ENCODE data around the gene PIP4K2C. TPM values are rescaled to one million over a fixed set of nuclear protein-coding genes. Genes with fewer than 3 reads are reported as not detected.
A peak's percentile ranks its signal among the peaks of the same experiment; 100 is the strongest.
"Not testable (repeated sequence)": the region's sequence is repeated elsewhere in the genome, so short reads cannot be mapped to it uniquely, and the experiment has no call there.

PIP4K2C gene
- total RNA-seq, 1 donor = 10.0 TPM

DNA sequence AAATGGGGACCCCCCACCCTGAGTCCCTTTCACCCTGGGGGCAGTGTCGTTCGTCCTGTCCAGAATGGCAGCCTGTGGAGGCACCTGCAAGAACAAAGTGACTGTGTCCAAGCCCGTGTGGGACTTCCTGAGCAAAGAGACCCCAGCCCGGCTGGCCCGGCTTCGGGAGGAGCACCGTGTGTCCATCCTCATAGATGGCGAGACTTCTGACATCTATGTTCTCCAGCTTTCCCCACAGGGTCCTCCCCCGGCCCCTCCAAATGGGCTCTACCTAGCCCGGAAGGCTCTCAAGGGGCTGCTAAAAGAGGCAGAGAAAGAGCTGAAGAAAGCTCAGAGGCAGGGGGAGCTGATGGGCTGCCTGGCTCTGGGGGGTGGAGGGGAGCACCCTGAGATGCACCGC lies 15.8 kb downstream of the PIP4K2C start:
- no peak for DNase-seq (ENCODE audit: low read depth in 2 of 3, low spot score in 2 of 3)

DNA sequence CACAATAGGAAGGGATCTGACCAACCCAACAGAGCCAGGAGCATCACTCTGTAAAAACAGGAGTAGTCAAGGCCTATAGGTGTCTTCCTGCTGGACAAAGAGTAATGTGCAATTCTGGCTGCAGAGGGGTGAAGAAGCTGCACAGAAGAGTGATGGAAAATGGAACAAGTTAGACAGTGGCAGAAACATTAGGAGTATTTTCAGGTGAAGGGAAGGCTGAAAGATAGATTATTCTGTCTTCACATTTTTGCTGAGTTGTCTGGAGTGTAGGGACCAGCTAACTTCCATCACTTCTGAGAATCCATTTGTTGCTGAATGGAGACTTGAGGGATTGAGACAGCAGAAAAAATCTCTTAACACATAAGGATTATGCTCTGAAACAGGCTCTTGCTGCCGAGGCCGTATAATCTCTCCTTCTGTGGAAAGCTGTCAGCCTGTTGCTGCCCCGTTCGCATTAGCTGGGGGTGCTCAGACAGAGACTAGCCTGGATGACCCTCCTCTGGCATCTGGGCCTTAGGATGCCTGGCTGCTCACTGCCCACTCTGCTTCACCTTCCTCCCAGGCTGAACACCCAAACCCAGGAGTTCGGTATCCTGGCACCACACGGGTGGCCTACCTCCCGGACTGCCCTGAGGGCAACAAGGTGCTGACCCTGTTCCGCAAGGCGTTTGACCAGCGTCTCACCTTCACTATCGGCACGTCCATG lies 17.1 kb downstream of the PIP4K2C start:
- DNase-seq (ENCODE audit: low read depth in 2 of 3, low spot score in 2 of 3) = no peak

DNA sequence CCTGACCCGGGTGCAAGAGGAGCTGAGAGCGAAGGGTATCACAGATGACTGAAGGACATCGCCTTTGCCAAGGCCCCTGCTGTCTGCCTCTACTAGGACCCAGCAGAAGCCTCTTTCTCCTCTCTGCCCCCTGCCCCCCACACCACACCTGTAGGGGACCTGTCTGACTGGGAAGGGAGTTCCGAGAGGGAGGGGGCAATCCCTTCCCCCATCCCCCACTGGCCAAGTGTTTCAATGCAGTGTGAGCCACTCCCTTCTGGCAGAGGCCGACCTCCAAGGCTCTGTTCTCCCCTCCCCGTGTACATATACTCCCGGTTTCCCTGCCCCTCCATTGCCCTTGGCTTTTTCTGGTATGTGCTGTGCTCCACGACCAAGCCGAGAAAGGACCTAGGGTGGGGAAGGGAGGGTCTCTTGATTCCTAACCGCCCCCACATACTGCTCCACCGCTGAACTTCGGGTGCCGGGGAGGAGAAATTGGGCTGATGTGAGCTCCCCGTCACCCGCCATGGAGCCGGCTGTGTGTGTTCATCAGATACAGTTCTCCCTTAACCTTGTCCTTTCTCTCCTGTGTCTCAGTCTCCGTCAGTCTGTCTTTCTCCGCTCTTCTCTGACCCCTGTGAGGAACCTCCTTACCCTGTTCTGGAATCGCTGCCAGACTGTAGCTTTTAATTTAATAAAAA lies 18.2 kb downstream of the PIP4K2C start:
- no peak for DNase-seq (ENCODE audit: low read depth in 2 of 3, low spot score in 2 of 3)

DNA sequence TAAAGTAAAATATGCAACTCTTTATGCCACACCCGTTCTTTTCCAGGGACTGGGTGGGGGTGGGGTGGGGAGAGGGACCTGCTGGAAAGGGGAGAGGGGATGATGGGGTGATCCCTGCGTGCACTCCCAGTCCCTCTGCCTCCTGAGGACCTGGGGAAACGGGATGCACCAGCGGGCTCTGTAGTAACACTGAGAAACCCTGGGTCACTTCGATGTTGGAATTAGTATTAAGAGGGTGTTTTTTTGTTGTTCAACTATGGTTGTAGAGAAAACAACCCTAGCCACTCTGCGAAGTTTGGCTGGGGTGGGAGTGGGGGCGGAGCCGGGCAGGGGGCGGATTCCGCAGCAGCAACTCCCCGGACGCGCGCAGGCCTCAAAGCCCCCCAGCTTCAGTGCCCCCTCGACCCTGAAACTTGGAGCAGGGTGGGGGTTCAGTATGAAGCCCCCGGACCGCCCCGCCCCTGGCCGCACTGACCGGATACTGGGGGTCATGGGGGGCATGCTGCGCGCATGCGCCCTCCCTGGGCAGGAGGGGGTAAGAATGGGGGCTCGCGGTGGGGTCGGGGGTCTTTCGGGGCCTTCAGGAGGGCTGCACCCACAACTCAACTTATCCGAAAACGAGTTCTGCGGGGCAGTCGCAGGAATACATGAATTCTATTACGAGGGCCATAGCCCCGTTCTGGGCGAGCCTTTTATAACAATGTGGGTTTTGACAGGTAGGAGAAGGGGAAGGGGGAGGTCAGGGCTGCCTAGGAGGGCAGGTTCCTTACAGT lies 19.0 kb downstream of the PIP4K2C start:
- DNase-seq (ENCODE audit: low read depth in 2 of 3, low spot score in 2 of 3) = no peak

DNA sequence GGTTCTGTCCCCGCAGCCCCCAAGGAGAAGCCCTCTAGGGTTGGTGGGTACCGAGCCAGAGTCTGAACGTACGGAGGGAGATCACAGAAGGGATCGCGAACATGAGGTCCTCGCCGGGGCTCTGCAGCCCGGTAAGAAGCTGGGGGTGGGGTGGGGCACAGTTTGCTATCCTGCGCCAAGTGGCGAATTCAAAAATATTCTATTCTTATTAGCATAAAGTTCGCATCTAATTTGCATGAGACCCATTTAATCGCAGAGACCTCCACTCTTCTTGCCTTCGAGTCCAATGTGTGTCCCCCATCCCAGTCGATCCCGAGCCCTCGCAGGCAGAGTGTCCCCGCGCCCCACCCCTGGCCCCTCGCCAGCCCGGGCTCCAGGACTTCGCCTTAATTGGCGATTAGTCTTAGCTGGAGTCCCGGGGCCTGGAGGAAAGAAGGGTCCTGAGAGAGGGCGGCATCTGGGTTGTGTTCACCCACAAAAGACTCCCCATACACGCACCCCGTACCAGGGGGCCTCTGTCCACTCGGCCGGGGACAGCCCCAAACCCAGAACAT lies 19.6 kb downstream of the PIP4K2C start:
- no peak for DNase-seq (ENCODE audit: low read depth in 2 of 3, low spot score in 2 of 3)

DNA sequence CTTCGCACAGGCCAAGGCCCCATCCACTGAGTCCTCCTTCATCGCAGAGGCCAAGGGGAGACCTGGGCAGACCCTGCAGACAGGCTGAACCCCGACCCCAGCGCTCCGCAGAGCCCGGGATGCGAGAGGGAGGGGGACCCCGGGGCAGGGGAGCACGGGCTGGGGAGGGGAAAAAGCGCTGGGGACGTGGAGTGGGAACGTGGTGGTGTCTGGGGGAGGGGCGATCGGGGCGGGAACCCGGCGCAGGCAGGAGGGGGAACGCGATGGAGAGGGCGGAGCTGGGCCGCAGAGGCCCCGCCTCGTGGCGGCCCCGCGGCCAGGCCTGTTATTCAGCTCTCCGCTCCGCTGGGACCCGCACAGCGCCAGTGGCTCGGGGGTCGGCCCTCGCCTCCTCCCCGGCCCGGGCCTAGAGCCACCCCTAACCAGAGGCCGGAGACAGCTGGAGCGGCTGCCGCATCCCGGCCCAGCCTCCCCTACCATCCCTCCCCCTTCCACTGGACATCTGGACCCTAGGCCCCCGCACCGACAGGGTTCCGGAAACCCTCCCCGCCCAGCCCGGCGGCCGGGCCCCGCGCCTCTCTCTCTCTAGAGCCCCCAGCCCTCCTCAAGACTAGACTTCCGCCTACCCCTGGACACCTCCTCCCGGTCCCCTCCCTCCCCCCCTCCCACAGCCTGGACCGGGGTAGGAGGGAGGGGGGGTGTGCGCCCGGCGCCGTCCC lies 20.3 kb downstream of the PIP4K2C start, which contains the start of gene ARHGEF25:
Gene ARHGEF25, plus strand, starts transcription at position 328 of the 719 bp plus-strand sequence. CDS start 460 bp downstream, outside the sequence.
- no peak for DNase-seq (ENCODE audit: low read depth in 2 of 3, low spot score in 2 of 3)

DNA sequence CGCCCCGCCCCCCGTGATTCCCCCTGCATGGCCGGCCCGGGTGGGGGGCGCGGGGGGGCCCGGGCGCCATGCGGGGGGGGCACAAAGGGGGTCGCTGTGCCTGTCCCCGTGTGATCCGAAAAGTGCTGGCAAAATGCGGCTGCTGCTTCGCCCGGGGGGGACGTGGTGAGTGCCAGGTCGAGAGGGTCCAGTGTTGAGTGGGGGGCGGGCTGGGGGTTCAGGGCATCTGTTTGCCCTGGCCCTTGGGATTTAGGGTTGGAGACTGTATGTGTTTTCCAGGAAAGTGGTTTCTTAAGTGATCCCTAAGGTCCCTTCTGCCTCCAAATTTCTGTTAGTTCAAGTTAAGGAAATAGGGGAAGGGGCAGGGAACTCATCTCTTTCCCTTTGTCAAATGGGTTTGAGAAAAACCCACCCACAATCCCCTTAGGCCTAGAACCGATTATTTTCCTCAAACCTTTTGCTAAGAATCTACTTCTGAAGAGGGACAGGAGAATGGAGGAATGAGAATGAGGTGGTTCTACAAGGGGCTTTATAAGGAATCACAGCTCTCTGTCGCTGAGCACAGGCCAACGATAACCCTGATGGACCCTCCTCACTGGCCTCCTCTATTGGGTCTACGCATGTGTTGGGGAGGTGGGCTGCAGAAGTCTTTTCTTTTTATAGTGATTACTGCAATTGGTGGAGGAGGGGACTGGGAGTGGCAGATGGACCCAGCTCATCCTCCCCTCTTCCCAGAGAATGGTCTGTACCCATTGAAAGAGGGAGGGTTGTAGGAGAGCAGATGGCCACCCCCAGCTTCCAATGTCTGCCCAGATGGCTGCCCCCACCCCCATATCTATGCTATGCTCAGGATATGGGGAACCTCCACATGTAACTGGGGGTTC lies 21.1 kb downstream of the PIP4K2C start:
- DNase-seq (ENCODE audit: low read depth in 2 of 3, low spot score in 2 of 3) = no peak

DNA sequence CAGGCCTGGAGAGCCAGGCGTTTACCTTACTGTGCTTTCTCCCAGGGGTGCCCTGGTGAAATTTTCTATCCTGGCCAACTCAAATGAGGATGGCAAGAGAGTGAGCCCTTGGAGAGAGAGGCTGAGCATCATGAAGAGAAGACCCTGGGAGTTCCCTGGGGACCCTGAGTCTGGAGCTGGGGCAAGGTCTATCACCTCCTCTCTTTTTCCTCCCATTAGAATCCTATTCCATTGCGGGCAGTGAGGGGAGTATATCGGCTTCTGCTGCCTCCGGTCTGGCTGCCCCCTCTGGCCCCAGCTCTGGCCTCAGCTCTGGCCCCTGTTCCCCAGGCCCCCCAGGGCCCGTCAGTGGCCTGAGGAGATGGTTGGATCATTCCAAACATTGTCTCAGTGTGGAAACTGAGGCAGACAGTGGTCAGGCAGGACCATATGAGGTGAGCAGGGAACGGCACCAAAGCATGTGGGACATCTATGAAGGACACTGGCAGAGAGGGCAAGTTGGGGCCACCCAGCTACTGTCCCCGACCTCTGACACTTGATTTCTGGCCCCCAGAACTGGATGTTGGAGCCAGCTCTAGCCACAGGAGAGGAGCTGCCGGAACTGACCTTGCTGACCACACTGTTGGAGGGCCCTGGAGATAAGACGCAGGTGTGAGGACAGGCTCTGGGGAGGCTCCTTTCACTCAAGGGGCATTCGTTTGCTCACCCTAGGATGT lies 21.9 kb downstream of the PIP4K2C start:
- DNase-seq (ENCODE audit: low read depth in 2 of 3, low spot score in 2 of 3) = no peak

DNA sequence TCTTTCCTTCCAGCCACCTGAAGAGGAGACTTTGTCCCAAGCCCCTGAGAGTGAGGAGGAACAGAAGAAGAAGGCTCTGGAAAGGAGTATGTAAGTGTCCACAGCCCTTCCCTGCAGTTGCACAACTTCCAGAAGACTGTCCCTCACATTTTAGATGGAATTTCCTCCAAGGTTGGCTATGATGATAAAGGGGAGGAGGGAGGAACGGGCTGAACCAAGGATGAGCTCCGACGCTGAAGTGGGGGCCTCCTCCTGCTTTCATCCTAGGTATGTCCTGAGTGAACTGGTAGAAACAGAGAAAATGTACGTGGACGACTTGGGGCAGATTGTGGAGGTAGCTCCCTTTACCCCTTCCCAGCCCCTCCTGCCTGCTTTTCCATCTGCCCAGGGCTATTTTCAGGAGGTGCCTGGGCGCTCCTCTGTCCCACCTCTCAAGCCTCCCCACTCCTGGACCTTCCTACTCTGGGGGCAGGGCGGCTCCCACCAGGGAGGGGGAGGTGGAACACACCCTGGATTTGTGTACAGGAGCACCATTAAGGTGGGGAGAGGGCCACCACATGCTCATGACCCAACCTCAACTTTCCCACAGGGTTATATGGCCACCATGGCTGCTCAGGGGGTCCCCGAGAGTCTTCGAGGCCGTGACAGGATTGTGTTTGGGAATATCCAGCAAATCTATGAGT lies 22.6 kb downstream of the PIP4K2C start:
- no peak for DNase-seq (ENCODE audit: low read depth in 2 of 3, low spot score in 2 of 3)

DNA sequence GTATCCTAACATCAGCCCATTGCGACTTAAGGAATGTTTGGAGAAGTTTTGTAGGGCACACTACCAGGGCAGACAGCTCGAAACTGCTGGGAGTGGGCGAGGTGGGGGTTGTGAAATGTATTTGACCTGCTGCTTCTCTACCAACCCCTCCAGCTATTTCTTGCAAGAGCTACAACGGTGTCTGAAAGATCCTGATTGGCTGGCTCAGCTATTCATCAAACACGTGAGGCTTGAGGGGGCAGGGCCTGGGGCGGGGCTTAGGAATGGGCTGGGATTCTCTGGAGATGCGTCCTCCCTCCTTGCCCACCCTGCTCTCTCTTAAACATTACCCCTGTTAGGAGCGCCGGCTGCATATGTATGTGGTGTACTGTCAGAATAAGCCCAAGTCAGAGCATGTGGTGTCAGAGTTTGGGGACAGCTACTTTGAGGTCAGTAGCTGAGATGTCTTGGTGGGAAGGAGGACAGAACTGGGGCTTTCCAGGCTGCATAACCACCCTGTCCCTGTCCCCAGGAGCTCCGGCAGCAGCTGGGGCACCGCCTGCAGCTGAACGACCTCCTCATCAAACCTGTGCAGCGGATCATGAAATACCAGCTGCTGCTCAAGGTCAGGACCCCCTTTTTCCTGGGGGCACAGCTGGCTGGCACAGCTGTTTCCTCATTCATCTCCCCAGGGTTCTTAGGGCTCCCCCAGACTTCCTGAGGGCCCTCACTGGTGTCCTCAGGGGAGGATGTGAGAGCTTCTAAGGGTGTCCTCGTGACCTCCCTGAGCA lies 23.4 kb downstream of the PIP4K2C start:
- peak in 1 of 3 donors; percentile 49 for DNase-seq (ENCODE audit: low read depth in 2 of 3, low spot score in 2 of 3)

DNA sequence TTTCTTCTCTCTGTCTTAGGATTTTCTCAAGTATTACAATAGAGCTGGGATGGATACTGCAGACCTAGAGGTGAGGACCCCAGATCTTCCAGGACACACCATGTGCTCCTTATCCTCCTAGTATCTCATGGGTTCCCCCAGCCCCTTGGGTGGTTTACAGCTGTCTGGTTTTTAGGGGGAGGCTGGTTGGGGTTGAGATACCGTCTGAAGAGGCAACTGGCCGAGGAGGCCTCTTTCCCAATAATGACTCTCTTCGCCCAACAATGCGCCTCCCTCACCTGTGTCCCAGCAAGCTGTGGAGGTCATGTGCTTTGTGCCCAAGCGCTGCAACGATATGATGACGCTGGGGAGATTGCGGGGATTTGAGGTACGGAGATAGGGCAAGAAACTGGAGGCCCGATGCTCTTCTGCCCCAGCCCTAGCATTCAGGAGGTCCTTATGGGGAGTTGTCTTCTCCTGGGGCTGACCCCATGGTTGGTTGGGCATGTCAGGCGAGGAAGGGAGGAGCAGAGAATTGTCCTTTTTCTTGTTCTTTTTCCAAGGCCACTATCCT lies 24.0 kb downstream of the PIP4K2C start:
- DNase-seq (ENCODE audit: low read depth in 2 of 3, low spot score in 2 of 3) = no peak

DNA sequence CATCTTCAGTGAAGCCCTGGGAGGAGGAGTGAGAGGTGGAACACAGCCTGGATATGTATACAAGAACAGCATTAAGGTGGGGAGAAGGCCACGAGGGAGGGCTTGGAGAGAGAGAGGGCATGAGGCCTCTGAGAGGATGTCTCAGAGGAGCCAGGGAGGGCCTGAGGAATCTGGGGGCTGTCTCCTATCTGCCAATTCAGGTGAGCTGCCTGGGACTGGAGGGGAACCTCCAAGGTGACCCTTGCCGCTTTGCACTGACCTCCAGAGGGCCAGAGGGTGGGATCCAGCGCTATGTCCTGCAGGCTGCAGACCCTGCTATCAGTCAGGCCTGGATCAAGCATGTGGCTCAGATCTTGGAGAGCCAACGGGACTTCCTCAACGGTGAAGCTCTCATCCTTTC lies 24.6 kb downstream of the PIP4K2C start:
- DNase-seq (ENCODE audit: low read depth in 2 of 3, low spot score in 2 of 3) = no peak

DNA sequence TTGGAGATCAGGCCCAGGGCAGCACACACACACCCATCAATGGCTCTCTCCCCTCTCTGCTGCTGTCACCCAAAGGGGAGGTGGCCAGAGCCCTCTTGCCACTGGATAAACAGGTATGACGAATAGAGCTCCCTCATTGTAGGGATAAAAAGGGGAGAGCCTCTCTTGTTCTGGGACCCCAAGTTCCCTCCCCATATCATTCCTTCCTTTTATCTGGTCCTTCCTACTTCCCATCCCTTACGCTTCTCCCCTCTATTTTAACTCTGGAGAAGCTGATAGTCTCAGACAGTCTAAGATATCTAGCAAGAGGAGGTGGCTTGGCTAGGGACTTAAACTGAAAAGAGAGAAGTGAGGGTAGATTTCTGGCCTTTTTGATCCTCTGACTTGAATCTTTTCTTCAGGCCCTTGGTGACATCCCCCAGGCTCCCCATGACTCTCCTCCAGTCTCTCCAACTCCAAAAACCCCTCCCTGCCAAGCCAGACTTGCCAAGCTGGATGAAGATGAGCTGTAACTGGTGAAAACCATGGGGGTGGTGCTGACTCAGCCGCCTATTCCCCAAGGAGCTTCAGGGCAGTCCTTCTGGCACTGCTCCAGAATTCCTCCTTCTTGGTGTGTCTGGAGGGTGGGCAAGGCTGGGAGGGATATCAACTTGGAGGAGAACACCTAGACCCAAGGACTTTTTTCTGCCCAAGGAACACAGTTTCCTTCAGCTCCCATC lies 25.6 kb downstream of the PIP4K2C start:
- no peak for DNase-seq (ENCODE audit: low read depth in 2 of 3, low spot score in 2 of 3)

DNA sequence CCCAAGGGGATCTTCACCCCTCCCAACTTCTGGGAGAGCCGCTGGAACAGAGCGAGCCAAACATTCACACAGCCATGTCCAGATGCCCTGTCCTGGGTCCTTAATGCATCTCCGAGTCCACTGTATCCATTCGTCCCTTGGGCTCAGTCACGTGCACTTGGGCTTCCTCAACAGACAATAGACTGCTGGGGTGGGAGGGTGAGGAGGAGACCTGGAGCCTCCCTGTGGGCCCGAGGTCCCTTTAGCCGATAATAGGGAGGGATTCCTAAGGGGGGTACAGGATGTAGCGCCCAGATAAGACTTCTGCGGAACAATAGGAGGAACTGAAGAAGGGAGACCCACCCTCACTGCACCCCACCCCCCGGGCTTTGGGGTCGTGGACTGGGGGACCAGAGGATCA lies 26.9 kb downstream of the PIP4K2C start:
- no peak for DNase-seq (ENCODE audit: low read depth in 2 of 3, low spot score in 2 of 3)

DNA sequence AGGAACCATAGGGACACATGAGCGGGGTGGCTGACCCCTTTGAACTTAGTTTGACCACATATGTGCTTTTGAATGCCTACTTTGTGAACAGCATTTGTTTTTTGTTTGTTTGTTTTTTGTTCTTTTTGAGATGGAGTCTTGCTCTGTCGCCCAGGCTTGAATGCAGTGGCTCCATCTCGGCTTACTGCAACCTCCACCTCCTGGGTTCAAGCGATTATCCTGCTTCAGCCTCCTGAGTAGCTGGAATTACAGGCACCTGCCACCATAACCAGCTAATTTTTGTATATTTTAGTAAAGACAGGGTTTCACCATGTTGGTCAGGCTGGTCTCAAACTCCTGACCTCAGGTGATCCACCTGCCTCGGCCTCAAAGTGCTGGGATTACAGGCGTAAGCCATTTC lies 27.4 kb downstream of the PIP4K2C start:
- not testable (repeated sequence) for DNase-seq (ENCODE audit: low read depth in 2 of 3, low spot score in 2 of 3)

DNA sequence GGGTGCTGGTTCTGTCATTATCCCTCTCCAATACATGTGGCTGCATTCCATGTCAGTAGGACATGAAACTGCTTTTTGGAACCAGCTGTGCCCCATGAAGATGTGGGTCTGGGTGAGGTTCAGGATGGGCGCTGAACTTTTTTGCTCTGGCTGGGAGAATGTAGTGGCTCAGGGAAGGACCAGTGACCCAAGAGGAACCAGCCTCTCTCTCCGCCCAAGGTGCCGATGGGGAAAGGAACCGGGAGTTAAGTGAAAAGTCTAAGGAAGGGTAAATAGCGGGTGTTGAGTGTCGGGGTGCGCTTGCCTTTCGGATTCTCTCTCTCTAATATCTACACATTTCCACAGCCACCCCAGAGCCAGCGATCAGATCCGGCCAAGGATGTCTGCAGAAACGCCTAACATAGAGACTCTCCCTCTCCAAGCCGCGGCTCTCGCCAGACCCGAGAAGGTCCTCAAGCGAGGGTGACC lies 28.0 kb downstream of the PIP4K2C start:
- DNase-seq (ENCODE audit: low read depth in 2 of 3, low spot score in 2 of 3) = no peak
